ENCODE measurements around the gene BACE1.
"Not testable (repeated sequence)": the region's sequence is repeated elsewhere in the genome, so short reads cannot be mapped to it uniquely, and the experiment has no call there.

Gene BACE1

GRCh38 chr11:117273550-117274289 lies 42.3 kb downstream of the BACE1 start:
- DNase-seq (ENCODE audit: low read depth): no peak

GRCh38 chr11:117272175-117272574 lies 43.9 kb downstream of the BACE1 start:
- DNase-seq (ENCODE audit: low read depth): not testable (repeated sequence)

GRCh38 chr11:117271208-117271607 lies 44.8 kb downstream of the BACE1 start:
- no peak for DNase-seq (ENCODE audit: low read depth)

GRCh38 chr11:117269856-117270255 lies 46.2 kb downstream of the BACE1 start:
- DNase-seq (ENCODE audit: low read depth): no peak

GRCh38 chr11:117265745-117266144 lies 50.3 kb downstream of the BACE1 start:
- no peak for DNase-seq (ENCODE audit: low read depth)

- DNase-seq (ENCODE audit: low read depth): not testable (repeated sequence)
These were observed 51.3 kb downstream of the BACE1 start for GRCh38 chr11:117264624-117265323.

- no peak for DNase-seq (ENCODE audit: low read depth)
These were observed 56.6 kb downstream of the BACE1 start for GRCh38 chr11:117259417-117259816.

GRCh38 chr11:117258576-117258975 lies 57.5 kb downstream of the BACE1 start:
- no peak for DNase-seq (ENCODE audit: low read depth)

- DNase-seq (ENCODE audit: low read depth): no peak
These were observed 59.5 kb downstream of the BACE1 start for GRCh38 chr11:117256573-117256972.

GRCh38 chr11:117255966-117256365 lies 60.1 kb downstream of the BACE1 start:
- DNase-seq (ENCODE audit: low read depth): no peak

- DNase-seq (ENCODE audit: low read depth): no peak
These were observed 64.5 kb downstream of the BACE1 start for GRCh38 chr11:117251506-117251905.

- no peak for DNase-seq (ENCODE audit: low read depth)
These were observed 66.5 kb downstream of the BACE1 start for GRCh38 chr11:117249571-117249970.

- DNase-seq (ENCODE audit: low read depth): no peak
These were observed 67.7 kb downstream of the BACE1 start for GRCh38 chr11:117248341-117248740.

- no peak for DNase-seq (ENCODE audit: low read depth)
These were observed 76.8 kb downstream of the BACE1 start for GRCh38 chr11:117239295-117239694.

- no peak for DNase-seq (ENCODE audit: low read depth)
These were observed 77.8 kb downstream of the BACE1 start for GRCh38 chr11:117238221-117238620.

Measured in stimulated activated CD8-positive, alpha-beta memory T cell treated with anti-CD3 and anti-CD28 coated beads, Interleukin-15, amount 100 ng/mL, for 24 hours (primary cell).